GM04503 (cell line): ENCODE data around the gene DHRS9.

Experiments used
- DNase-seq: peaks from one replicate; pipeline ENCODE4 v3.0.0-alpha.2; 2012; ENCODE audit warnings: low read depth

Gene DHRS9

DNA sequence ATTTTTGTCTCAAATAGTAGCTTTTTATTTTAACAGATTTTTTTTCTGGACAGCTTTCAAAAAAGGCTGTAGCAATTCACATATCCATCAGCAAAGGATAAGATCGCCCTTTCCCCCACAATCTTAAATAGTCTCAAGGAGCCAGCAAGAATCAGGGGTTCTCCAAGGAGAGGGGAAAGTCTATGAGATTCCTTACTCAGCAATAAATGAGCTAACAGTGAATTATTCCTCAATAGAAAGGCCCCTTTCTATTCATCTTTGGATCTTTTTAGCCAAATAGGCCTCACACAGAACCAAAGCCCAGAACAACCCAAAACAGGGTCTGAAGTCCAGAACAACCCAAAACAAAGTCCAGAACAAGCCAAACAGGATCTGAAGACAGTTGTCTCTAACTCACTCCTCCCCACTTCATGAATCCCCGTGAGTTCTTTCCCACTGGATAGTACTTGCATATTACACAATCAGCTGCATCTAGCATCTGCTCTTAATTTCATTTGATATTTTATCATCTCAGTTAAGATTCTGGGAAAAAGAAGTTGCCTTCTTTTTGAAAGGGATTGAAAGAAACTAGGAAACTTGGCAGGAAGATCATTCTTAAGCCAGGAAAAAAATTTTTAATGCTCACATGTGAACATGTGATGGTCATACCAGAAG is 3.4 kb upstream of the DHRS9 start:
- no peak for DNase-seq

DNA sequence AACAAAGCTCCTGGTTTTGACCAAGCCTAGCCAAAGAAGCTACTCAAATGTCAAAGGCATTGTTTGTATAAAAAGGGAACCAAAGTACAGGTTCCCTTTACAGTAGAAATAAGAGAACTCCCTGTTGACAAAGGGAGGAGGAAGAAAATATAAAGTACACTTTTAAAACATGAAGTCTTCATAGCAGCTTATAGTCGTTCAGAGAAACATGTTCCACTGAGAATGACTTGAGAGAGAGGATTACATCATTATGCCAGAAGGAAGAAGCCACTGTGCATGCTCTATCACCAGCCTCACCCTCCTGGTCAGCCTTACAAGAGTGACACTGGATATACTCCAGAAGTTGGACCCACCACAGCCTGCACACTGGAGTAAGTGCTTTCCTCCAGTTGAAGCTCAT is 2.5 kb upstream of the DHRS9 start:
- no peak for DNase-seq

DNA sequence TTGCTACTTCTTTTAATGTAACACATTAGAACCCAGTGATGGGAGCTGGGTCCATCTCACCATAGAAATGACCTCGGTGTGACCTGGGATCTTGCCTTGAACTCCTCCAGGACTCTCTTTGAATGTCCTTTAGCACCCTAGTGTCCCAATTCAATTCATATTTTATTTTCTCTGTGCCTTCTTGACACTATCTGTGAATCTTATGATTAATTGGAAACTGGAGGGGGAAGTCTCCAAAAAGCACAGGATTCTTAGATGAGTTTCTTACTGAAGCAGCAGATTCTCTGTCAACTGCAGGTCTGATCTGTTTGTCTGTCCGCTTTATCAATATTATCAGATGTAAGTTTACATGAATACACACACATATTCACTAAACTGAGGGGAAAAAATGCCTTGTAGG is 470 bp downstream of the DHRS9 start:
- DNase-seq = no peak

DNA sequence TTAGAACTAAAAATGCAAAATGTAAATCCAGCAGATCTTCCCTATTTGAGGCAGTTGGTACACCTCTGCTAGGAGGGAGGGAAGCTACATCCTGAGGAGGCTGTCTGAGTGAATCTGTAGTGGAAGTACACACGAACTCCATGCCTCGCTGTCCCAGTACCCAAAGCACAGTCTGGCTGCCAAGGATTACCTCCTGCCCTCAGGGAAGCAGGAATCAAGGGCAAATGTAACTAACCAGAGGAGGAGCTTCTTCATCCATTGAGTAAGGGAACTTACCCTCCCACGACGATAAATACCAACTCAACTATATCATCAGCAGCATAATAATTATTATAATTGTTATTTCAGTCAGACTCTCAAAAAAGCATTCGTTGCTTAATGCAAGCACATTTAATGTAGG is 2.1 kb downstream of the DHRS9 start:
- DNase-seq = no peak

DNA sequence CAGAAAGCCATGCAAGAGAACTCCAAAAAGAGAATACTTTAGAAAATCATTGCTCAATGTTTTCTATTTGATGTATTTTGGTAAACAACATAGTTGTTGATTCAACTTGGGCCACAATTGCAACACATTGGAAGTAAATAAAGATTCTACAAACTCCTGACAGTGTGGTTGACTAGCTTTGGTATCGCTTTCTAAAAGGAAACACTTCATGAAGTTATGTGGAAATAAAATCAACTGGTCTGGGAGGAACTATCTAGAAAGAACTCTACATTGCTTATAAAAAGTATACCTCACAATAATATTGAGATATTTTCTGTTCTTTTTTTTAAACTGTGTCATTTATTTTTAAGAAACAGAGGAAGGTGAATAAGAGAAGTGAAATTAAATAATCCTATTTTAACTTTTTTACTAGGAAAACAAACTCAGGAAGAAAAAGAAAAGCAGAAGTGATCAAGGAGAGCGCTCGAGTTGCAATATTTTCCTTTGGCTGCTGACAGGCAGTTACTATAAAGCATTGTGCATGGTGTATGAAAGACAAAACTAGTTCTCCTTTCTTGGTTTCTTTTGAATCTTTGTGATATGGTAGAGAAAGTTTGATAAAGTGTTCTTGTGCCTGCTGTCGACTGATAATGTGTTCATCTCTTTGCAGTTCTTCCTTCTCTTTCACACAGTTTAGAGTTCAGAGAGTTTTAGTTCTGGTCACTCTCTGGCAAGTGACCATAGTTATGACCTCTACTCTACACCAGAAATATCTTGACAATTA is 3.0 kb downstream of the DHRS9 start:
- no peak for DNase-seq

DNA sequence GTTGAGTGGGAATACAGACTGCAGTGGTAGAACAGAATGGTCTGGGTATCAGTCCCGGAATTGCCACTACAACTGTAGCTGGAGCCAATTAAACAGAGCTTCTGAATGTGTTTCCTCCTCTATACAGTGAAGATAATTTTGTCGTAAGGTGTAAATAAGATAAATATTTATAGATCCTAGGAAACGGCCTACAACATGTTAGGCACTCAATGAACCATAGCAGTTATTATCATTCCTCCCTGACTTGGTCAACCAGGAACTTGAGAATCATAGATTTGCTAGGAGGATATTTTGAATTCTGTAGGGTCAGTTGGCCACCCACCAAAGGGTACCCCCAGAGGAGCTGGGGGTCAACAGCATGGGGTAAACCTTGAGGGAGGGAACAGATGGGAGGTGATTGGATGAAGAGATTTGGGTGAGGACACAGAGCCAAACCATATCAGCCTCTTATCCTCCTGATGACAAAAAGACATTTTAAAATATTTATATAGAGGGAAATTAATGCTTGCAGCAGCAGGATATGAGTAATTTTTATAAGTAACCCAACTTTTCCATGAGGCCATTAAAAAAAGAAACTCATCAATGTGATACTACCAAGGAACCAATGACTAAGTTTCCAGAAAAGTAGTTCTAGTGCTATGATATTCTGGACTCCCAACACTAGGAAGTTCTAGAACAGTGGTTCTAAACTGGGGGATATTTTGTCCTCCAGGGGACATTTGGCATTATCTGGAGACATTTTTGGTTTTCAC is 4.0 kb downstream of the DHRS9 start:
- no peak for DNase-seq

DNA sequence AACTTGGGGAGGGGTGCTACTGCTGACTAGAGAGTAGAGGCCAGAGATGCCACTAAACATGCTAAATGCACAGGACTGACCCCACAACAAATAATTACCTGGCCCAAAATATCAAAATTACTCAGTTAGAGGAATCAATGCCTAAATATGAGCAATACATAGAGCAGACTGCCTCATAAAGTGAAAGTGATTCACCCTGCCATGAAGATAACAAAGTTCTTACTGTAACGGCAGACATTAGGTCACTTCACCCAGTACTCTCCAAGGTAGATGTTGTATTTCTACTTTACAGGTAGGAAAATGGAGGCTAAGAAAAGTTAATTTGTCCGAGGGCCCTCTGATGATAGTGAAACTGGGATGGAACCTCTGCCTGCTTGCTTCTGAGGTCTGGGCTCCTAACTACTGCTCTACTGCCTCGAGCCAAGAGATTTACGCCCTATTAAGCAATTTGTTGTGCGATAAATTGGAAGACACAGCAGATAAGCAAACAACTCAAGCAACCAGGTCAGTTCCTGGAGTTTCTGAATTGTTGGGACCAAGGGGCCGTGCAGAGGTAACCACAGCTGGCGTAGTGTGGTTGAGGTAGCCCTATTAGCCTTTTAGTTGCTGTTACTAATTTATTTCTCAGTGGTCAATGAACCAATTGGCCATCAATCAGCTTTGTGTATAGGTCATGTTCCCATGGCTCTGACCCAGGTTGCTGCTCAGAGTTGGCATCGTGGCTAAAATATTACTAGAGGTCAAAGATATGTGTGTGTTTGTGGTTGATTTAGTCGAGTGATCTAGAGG is 4.8 kb downstream of the DHRS9 start:
- no peak for DNase-seq

DNA sequence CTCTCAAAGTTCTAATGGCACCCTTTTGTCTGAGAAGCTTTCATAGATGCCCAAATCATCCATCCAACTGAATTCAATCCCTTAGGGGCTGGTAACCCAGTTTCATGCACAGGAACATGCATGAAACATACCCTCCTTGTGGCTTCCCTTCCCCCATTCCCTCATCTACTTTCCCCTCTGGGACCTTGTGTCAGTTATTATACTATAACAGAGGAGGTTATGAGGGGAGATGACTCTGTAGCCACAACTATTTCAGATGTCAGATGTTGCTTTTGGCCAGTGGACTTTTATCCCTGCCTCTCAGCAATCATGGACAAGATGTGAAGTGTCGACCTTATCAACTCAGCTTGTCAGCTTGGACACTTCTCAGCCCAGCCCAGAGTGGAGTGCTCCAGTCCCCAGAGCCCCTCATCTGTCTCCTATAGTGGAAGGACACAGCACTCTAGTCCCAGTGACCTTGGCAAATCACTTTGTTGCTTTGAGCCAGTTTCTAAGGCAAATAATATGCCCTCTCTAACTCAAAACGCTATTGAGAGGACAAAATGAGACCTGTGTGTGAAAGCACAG is 8.4 kb downstream of the DHRS9 start:
- no peak for DNase-seq

DNA sequence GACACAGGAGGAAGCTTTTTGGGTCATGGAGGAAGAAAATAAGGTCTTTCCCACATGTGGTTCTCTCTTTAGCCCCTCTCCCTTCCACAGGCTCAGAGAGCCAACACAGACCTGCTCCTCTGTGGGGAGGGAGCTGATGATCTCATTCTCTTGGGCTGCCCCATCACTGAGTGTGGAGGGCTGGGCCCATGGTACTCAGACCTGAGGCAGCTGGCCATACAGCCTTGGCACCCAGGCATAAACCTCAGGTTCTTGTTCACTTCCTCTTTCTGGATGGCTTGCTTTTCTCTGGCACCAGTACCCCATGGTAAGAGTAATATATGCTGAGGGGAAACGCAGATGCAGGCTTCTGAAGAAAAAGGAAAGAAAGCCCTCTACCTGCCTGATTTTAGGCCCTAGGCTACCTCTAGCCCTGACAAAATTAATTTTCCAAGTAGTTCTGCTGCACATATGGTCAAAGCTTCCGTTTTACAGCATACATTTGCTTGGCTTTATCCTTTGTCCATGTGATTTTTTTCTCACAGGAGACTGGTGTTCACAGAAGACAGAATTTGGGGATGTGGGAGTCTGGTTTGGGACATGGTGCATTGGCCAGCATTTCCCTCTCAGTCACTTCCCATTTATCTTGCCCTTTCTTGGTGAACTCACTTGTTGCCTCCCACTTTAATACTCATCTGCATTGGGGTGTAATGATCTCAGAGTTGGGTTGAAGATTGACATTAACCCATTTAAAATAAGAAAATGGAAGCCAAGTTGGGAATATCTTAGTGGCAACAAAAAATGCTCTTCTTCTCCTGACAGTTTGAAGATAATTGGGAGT is 11.1 kb downstream of the DHRS9 start:
- DNase-seq = no peak

DNA sequence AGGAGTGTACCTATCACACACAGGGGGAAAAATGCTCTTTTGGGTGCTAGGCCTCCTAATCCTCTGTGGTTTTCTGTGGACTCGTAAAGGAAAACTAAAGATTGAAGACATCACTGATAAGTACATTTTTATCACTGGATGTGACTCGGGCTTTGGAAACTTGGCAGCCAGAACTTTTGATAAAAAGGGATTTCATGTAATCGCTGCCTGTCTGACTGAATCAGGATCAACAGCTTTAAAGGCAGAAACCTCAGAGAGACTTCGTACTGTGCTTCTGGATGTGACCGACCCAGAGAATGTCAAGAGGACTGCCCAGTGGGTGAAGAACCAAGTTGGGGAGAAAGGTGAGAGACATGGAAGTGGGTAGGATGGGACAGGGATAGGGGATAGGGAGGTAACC is 12.2 kb downstream of the DHRS9 start:
- DNase-seq = no peak

DNA sequence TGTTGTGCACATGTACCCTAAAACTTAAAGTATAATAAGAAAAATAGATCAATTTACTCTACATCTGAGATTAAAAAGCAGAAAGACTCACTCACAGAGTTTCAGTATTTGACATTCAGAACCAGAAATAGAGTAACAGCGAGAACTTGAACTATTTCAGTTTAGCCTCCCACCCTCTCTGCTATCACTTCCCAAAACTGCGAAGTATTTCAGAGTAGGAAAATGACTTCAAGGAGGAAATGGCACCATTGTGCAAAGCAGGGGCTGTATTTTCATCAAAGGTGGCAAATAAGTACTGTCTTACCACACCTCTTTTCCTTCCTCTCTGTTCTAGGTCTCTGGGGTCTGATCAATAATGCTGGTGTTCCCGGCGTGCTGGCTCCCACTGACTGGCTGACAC is 13.6 kb downstream of the DHRS9 start:
- no peak for DNase-seq

DNA sequence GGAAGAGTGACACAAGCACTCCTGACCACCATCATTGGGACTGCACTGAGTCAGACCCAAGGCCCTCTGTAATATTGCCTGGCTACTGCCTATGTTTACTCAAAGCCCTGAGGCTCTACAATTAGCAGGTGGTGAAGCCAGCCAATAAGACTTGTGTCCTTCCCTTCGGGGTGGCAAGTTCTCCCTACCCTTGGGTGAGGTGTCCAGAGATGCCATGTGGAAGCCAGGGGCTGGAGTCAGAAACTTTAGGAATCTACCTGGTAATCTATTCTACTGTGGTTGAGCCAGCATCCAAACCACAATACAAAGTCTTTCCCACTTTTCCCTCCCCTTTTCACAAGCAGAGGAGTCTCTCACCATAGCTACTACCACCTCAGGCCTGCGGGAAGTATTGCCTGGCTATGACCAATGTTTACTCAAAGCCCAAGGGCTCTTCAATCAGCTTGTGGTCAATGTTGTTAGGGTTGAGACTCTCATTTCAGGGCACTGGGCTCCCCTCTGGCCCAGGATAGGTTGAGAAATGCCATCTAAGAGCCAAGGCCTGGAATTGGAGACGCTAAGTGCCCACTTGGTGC is 17.6 kb downstream of the DHRS9 start:
- no peak for DNase-seq

DNA sequence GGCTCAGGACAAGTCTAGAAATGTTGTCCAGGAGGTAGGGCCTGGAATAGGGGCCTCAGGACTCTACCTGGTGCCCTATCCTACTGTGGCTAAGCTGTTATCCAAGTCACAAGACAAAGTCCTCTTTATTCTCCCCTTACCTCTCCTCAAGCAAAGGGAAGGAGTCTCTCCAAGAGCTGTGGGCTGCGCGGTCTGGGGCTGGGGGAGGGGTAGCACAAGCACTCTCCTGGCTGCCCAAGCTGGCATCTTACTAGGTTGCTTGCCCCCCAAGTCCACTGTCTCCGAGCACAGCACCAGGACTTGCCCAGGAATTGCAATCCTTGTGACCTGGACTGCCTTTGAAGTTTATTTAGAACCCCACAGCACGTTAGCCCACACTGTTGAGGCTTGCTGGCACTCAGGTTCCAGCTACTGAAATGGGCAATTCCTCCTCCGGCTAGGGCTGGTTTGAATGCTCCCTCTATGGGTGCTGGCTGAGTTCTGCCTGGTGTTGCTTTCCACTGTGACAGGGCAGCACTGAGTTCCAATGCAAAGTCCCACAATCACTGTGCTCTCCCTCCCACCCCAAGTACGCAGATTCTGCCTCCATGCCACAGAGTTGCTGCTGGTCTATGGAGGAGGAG is 18.5 kb downstream of the DHRS9 start:
- DNase-seq = no peak

DNA sequence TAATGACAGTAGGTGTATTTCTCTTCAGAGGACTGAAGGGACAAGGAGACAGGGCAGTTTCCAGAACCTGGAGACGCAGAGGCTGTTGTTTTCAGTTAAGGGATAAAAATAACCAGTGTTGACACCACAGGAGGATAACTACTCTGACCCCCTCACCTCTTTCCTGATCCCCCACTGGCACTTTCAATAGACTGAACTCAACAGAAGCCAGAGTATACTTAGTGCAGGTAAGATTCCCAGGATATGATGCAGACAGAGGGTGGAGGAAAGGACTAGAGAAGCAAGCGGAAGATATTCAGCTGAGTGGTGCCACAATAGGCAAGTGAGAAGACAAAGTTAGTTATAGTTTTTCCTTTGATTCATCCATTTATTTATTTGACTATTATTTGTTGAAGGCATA is 19.8 kb downstream of the DHRS9 start:
- no peak for DNase-seq

DNA sequence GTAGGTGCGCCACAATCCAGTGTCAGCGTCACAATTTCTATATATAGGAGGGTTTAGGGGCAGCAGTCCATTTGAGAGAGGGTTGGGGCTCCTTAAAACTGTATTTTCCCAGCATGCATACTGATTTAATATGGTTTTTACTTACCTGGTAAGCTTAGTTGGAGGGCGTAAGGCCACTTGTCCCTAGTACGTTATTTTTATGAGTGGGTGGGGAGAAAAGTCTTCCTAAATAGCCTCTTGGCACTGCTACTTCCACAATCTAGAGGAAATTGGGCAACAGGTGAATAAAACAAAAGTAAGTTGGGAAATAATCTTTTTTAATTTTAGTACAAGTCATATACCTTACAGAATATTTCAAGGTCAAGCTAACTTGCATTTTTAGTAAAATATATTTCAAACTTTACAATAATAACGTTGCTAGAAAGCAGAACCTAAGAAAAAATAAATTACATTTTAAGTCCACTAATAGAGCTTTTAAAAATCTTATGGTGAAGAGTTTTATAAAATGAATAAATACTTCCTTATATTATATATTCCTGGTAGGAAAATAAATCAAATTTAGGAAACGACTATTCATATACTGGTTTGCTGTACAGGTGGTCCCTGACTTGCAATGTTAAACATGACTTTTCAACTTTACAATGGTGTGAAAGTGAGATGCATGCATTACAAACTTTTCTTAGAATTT is 20.9 kb downstream of the DHRS9 start:
- DNase-seq = no peak

DNA sequence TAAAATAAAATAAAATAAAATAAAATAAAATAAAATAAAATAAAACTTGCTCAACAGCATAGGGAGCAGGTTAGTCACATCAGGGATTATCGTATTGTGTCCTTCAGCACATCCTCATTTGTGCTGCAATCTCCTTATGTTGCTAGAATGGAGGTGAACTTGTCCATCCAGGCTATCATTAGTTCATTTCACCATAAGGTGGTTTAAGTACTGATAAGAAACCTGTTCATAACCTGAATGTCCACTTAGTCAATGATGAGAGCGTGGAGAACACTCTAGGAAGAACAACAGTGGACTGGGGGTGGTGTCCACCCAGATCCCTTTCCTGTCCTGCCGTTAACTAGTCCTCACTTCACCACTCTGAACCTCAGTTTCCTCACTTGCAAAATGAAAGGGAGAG is 21.9 kb downstream of the DHRS9 start:
- no peak for DNase-seq

DNA sequence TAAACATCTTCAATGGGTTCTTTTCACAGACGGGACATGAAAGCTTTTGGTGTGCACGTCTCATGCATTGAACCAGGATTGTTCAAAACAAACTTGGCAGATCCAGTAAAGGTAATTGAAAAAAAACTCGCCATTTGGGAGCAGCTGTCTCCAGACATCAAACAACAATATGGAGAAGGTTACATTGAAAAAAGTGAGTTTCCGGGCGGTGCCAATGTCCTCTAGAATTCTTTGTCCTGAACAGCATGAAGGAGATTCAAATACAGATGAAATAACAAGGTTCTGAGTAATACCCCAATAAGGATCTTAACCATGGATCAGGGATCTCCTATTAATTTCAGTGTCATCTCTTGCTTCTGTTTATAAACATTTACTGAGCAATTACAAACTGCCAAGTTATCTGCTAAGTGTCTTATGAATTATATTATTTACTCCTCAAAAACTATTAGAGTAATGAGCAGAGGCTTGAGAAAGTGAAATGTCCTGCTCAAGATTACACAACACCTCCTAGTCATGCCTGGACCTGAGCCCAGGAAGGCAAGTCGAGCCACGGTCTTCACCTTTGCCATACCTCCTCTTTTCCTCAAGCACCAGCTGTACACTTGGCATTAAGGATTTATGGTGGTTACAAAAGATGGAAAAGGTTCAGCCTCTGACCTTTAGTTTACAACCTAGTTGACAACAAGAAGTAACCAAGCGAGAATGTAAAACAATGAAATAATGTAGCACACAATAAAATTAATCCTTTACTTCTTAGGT is 22.6 kb downstream of the DHRS9 start:
- no peak for DNase-seq

DNA sequence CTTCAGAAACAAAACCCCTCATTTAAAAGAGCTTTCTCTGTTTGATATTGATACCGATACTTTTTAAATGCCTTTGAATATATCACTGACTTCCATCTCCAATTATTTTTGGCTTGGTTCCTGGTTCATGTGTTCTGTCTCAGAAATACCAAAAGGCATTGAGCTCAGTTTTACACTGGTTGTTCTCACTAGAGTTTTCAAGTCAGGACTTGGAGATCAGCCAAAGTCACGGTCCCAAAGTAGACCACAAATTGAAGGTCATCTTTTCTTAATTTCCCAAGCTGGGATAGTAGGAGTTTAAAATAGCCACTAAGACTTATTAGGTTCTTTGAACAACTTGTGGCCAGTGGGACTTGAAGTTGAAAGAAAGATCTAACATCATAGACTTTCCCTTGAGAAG is 24.2 kb downstream of the DHRS9 start:
- DNase-seq = no peak

DNA sequence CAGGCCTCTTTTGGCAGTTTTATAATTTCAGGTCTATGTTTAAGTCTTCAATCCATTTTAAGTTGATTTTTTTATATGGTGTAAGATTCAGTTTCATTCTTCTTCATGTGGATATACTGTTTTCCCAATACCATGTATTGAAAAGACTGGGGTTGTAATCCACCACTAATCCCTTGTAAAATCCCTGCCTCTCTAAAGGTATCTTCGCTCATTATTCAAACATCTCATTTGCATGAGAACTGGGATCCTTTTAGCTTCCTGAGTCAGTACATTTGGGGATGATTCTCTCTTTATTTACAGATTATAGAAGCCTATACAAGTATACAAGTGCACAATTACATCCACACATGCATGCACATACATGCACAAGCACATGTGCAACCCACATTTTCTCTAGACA is 25.3 kb downstream of the DHRS9 start:
- no peak for DNase-seq
